ENCODE measurements around the gene SBK2.
"Not testable (repeated sequence)": the region's sequence is repeated elsewhere in the genome, so short reads cannot be mapped to it uniquely, and the experiment has no call there.

SBK2 gene, protein sequence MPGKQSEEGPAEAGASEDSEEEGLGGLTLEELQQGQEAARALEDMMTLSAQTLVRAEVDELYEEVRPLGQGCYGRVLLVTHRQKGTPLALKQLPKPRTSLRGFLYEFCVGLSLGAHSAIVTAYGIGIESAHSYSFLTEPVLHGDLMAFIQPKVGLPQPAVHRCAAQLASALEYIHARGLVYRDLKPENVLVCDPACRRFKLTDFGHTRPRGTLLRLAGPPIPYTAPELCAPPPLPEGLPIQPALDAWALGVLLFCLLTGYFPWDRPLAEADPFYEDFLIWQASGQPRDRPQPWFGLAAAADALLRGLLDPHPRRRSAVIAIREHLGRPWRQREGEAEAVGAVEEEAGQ

GRCh38 chr19:55536951-55537740, at the start of gene SBK2:
TSS of gene SBK2 (minus strand) at chr19:55537133. CDS start at chr19:55536294, 839 bp downstream.
- FAIRE-seq (no peak), DNase-seq (ENCODE audit: low spot score) (no peak)

DNA sequence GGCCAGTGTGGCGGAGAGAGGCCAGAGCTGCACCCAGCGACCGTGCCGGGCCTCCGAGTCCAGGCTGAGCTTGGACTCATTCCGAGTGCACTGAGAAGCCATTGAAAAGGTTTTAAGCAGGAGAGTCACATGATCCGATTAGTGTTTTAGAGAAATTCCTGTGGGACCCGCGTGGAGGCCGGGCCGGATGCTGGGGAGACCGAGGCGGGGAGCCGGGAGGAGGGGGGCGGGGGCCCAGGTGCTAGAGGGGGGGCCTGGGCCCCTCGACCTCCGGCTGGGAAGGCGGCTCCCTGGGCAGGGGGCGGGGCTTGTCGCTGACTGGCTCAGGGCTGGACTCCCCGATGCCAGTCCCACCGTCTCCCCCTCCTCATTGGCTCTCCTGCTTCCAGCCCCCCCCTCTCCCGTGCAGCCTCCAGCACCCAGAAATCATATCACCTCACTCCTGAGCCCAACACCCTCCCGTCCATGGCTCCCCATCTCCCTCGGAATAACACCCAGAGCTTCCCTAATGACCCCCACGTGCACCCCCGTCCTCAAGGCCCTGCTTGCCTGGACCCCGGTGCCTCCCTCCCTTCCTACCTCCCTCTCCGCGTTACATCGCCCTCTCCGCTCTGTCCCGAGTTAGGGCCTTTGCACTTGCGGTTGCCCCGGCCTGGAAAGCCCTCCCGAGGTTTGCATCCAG, 48.9 kb upstream of the SBK2 start:
- DNase-seq (ENCODE audit: low spot score): peak; percentile 87
- FAIRE-seq: peak; percentile 78

DNA sequence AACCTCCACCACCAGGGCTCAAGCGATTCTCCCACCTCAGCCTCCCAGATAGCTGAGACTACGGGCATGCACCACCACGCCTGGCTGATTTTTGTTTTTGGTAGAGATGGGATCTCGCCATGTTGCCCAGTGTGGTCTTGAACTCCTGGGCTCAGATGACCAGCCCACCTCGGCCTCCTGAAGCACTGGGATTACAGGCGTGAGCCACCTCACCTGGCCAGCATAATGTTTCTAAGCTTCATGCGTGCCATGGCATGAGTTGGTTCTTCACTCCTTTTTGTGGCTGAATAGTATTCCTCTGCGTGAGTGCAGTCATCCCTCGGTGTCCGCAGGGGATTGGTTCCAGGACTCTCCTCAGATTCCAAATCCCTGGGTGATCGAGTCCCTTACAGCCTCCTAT, 47.9 kb upstream of the SBK2 start:
- no peak for DNase-seq (ENCODE audit: low spot score)
- FAIRE-seq: no peak

DNA sequence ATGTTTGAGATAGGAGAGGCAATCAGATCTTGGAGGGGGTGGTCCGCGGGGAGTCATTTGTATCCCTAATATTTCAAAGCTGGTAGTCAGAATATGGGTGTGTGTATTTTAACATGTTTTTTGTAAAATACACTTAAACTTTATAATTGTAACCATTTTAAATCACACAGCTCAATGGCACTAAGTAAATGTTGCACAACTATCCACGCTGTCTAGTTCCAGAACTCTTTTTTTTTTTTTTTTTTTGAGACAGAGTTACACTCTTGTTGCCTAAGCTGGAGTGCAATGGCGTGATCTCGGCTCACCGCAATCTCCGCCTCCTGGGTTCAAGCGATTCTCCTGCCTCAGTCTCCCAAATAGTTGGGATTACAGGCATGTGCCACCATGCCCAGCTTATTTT, 47.0 kb upstream of the SBK2 start:
- DNase-seq (ENCODE audit: low spot score); FAIRE-seq: not testable (repeated sequence)

GRCh38 chr19:55582284-55582683, 45.4 kb upstream of the SBK2 start:
- DNase-seq (ENCODE audit: low spot score); FAIRE-seq: not testable (repeated sequence)

DNA sequence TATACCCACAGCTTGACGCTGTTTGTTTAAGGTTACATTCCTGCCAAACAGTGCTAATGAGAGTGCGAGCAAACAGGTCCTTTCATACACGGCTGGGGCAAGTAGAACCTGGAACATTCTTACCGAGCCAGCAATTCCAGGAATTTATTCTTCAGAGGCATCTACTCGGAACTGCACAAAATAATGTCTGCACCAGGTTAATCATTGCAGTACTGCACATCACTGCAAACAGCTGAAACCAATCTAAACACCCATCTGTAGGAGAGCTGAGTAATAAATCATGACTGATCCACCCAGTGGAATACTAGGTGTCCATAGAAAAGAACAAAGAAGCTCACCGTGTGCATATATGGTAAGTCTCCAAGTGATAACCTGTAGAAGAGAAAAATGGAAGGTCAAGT, 44.9 kb upstream of the SBK2 start:
- no peak for FAIRE-seq
- DNase-seq (ENCODE audit: low spot score): no peak

DNA sequence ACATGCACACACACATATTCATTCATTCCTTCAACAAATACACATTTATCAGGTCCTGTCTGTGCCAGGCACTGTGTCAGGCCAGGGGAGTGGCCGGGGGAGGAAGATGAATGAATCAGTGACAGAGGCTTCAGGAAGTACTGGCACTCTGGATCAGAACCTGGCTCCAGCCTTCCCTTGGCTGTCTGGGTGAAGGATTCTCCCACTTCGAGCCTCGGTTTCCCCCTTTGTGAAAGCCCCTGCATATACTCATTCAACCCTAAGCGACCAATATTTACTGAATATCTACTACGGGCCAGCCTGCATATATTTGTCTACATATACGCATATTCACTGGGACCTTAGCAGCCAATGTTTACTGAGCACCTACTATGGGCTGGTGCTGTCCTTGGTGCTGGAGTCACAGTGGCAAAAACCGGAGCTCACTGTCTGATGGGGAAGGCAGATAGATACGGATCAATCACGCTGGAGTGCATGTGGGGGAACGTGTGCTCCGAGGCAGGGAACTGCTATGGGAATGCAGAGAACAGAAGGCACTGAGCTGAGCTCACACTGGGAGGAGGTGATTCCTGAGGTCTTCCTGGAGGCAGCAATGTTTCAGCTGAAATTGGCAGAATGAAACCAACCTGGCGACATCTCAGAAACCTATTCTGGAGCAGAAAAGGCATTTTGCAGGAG, 44.4 kb upstream of the SBK2 start:
- no peak for FAIRE-seq
- DNase-seq (ENCODE audit: low spot score): no peak

DNA sequence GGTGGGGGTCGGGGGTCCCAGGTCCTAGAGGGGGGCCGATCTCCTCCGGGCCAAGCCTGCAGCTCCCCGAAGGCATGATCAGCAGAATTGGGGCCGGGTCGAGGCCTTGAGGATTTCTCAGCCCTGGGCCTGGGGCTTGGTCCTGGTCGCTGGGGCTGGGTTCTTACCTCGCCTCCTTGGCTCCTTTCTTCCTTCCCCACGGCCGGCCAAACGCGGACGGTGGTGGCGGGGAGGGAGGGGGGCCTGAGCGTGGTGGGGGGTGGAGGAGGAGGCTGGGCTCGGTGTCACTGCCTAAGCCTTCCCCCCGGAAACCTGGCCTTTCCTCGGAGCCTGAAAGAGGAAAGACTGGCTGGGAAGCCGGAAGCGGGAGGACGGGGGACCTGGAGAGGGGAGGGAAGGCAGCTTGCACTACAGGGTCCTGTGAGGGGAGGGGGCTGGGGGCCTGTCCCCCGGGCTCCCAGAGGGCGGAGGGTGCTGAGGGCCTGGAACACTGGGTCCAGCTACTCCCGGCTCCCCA, 43.8 kb upstream of the SBK2 start, which contains the start of gene ZNF579:
Gene ZNF579, minus strand, starts transcription at position 221 of the 517 bp plus-strand sequence. CDS start 1,209 bp downstream, outside the sequence.
- FAIRE-seq: peak; percentile 76
- peak; percentile 81 for DNase-seq (ENCODE audit: low spot score)

DNA sequence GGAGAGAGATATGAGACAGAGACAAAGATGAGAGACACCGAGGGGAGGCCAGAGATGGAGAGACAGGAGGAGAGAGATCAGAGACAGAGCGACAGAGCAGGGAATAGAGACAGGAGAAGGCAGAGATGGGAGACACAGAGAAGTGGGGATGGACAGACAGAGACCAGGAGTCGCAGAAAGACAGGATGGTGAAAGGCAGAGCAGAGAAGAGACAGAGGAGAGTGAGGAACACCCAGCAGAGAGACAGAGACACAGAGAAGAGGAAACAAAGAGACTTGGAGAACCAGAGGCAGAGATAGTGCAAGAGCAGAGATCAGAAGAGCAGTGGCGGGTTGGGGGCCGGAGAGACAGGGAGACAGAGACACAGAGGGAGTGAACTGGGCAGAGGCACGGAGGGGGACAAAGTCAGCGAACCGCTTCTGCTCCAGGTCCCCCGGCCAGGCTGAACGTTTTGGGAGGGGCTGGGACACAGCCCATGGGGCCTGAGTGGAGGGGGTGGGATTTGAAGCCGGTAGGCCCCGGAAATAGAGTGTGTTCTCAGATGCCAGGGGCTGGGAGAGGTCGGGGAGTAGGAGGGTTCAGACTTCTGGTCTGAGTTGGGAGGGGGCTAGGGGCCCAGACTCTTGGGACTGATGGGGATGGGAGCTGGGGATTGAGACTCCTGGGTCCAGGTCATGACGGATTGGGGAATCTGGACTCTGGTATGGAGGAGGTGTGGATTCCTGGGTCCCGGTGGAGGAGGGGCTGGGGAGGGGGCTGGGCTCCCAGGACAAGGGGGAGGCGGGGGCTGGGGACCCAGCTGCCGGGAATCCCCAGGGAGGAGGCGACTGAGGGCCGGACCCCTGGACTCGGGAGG, 43.1 kb upstream of the SBK2 start:
- FAIRE-seq (no peak), DNase-seq (ENCODE audit: low spot score) (peak; percentile 30)

- FAIRE-seq: no peak
Measured at GRCh38 chr19:55578761-55579747, 42.1 kb upstream of the SBK2 start.

DNA sequence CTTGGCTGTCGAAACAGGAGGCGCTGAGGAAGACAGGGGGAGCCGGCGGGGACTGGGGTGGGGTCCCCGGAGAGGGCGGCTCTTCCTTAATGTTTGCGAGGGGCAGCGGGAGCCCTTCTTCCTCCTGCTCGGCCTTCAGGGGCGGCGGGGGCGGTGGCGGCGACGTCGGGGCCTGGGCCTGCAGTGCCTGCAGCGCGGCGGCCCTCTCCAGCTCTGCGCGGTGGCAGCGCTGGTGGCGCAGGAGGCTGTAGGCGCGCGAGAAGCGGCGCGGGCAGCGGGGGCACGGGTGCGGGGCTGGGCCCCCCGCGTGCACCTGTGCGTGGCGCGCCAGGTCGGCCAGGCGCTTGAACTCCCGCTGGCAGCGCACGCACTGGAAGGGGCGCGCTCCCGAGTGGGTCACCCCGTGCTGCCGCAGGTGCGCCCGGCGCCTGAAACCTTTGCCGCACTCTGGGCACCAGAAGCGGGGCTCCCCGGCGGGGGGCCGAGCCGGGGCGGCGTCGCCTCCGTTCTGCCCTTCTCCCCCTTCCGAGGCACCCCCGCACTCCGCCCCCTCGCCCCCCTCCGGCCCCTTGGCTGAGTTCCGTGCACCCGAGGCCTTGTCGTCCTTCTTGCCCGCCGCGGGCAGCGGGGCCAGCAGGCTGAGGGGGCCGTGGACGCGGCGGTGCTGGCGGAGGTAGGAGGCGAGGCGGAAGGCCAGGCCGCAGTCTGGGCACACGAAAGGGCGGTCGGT, 41.3 kb upstream of the SBK2 start:
- FAIRE-seq (no peak), DNase-seq (ENCODE audit: low spot score) (no peak)

More at GRCh38 chr19:55578761-55579747, 42.1 kb upstream of the SBK2 start:
- no peak for DNase-seq (ENCODE audit: low spot score)

- FAIRE-seq: no peak
- DNase-seq (ENCODE audit: low spot score): no peak
Measured at GRCh38 chr19:55576746-55577145, 39.8 kb upstream of the SBK2 start.

- not testable (repeated sequence) for FAIRE-seq; DNase-seq (ENCODE audit: low spot score)
Measured at GRCh38 chr19:55573929-55574328, 37.0 kb upstream of the SBK2 start.

- not testable (repeated sequence) for DNase-seq (ENCODE audit: low spot score); FAIRE-seq
Measured at GRCh38 chr19:55569477-55569876, 32.5 kb upstream of the SBK2 start.

GRCh38 chr19:55567708-55568328, 30.9 kb upstream of the SBK2 start:
- FAIRE-seq: peak; percentile 48

GRCh38 chr19:55566823-55567222, 29.9 kb upstream of the SBK2 start:
- no peak for DNase-seq (ENCODE audit: low spot score)
- no peak for FAIRE-seq

More at GRCh38 chr19:55567708-55568328, 30.9 kb upstream of the SBK2 start:
- no peak for DNase-seq (ENCODE audit: low spot score)

- no peak for FAIRE-seq
Measured at GRCh38 chr19:55563261-55563690, 26.3 kb upstream of the SBK2 start.

More at GRCh38 chr19:55563261-55563690, 26.3 kb upstream of the SBK2 start:
- DNase-seq (ENCODE audit: low spot score): no peak

Data from urothelium cell line (cell line).